ENCODE measurements around the gene LRFN4. TPM values are rescaled to one million over a fixed set of nuclear protein-coding genes. Genes with fewer than 3 reads are reported as not detected.

The LRFN4 gene
- total RNA-seq, 1 experiment from 2014 or later: 15.6 TPM

GRCh38 chr11:66858939-66859685 is 2.2 kb downstream of the LRFN4 start:
- H3K9me3 ChIP-seq (replicated peaks): no peaks in the 10 kb centered on the region
- no peak overlapping the region for H3K27ac ChIP-seq
- no peak for DNase-seq
- no peaks in the 10 kb centered on the region for H3K27me3 ChIP-seq
- H3K4me3 ChIP-seq: no peak overlapping the region
- peaks cover 2% of the 10 kb centered on the region; the same call in 1 of the 2 replicates for H3K36me3 ChIP-seq
- H3K4me1 ChIP-seq: peaks cover 11% of the 10 kb centered on the region

GRCh38 chr11:66859686-66860448 is 3.0 kb downstream of the LRFN4 start:
- peaks cover 2% of the 10 kb centered on the region; the same call in 1 of the 2 replicates for H3K36me3 ChIP-seq
- no peaks in the 10 kb centered on the region for H3K9me3 ChIP-seq (replicated peaks)
- peaks cover 4% of the 10 kb centered on the region for H3K4me1 ChIP-seq
- H3K27me3 ChIP-seq: no peaks in the 10 kb centered on the region
- H3K4me3 ChIP-seq: no peak overlapping the region
- no peak overlapping the region for H3K27ac ChIP-seq
- no peak for DNase-seq

GRCh38 chr11:66860449-66860831 is 3.6 kb downstream of the LRFN4 start:
- no peak for DNase-seq
- peaks cover 2% of the 10 kb centered on the region; the same call in 1 of the 2 replicates for H3K36me3 ChIP-seq
- H3K9me3 ChIP-seq (replicated peaks): no peaks in the 10 kb centered on the region
- no peaks in the 10 kb centered on the region for H3K27me3 ChIP-seq
- no peak overlapping the region for H3K4me3 ChIP-seq
- H3K4me1 ChIP-seq: no peaks in the 10 kb centered on the region; the same call in 1 of the 2 replicates
- H3K27ac ChIP-seq: no peak overlapping the region

- H3K9me3 ChIP-seq (replicated peaks): no peaks in the 10 kb centered on the region
- no peak overlapping the region for H3K27ac ChIP-seq
- no peak overlapping the region for H3K4me3 ChIP-seq
- peaks cover 2% of the 10 kb centered on the region; the same call in 1 of the 2 replicates for H3K36me3 ChIP-seq
- H3K27me3 ChIP-seq: no peaks in the 10 kb centered on the region
- no peak for DNase-seq
- H3K4me1 ChIP-seq: peaks cover 7% of the 10 kb centered on the region
Observed at GRCh38 chr11:66861038-66861773, 4.3 kb downstream of the LRFN4 start.

GRCh38 chr11:66861774-66862558 is 5.1 kb downstream of the LRFN4 start:
- Histone ChIP-seq H3K27me3 (no peaks in the 10 kb centered on the region), H3K9me3 (replicated peaks) (no peaks in the 10 kb centered on the region), H3K4me1 (peaks cover 15% of the 10 kb centered on the region), H3K36me3 (peaks cover 2% of the 10 kb centered on the region; the same call in 1 of the 2 replicates), H3K27ac (no peak overlapping the region), H3K4me3 (no peak overlapping the region)
- DNase-seq: no peak

GRCh38 chr11:66862559-66863037 is 5.7 kb downstream of the LRFN4 start:
- H3K9me3 ChIP-seq (replicated peaks): no peaks in the 10 kb centered on the region
- H3K36me3 ChIP-seq: peaks cover 2% of the 10 kb centered on the region; the same call in 1 of the 2 replicates
- H3K4me3 ChIP-seq: no peak overlapping the region
- DNase-seq: no peak
- no peak overlapping the region for H3K27ac ChIP-seq
- H3K4me1 ChIP-seq: peaks cover 20% of the 10 kb centered on the region
- no peaks in the 10 kb centered on the region for H3K27me3 ChIP-seq

GRCh38 chr11:66863428-66864125 is 6.7 kb downstream of the LRFN4 start:
- Histone ChIP-seq H3K27ac (no peak overlapping the region), H3K4me3 (no peak overlapping the region), H3K36me3 (peaks cover 2% of the 10 kb centered on the region; the same call in 1 of the 2 replicates), H3K4me1 (peaks cover 20% of the 10 kb centered on the region), H3K27me3 (no peaks in the 10 kb centered on the region), H3K9me3 (replicated peaks) (no peaks in the 10 kb centered on the region)
- DNase-seq: no peak

GRCh38 chr11:66864172-66864901 is 7.5 kb downstream of the LRFN4 start:
- Histone ChIP-seq H3K9me3 (replicated peaks) (no peaks in the 10 kb centered on the region), H3K36me3 (no peaks in the 10 kb centered on the region), H3K27ac (no peak overlapping the region), H3K4me1 (peaks cover 20% of the 10 kb centered on the region), H3K27me3 (no peaks in the 10 kb centered on the region), H3K4me3 (no peak overlapping the region)
- DNase-seq: no peak

GRCh38 chr11:66864924-66865697 is 8.2 kb downstream of the LRFN4 start:
- Histone ChIP-seq H3K4me3 (no peak overlapping the region), H3K27ac (no peak overlapping the region), H3K36me3 (no peaks in the 10 kb centered on the region), H3K27me3 (no peaks in the 10 kb centered on the region), H3K9me3 (replicated peaks) (no peaks in the 10 kb centered on the region), H3K4me1 (peaks cover 20% of the 10 kb centered on the region)
- no peak for DNase-seq

GRCh38 chr11:66866007-66866406 is 9.1 kb downstream of the LRFN4 start:
- no peaks in the 10 kb centered on the region for H3K9me3 ChIP-seq (replicated peaks)
- H3K27me3 ChIP-seq: no peaks in the 10 kb centered on the region
- peaks cover 20% of the 10 kb centered on the region for H3K4me1 ChIP-seq
- H3K4me3 ChIP-seq: no peak overlapping the region
- H3K36me3 ChIP-seq: no peaks in the 10 kb centered on the region
- no peak for DNase-seq
- H3K27ac ChIP-seq: peak overlapping the region; percentile 53

- H3K4me3 ChIP-seq: no peak overlapping the region
- no peaks in the 10 kb centered on the region for H3K36me3 ChIP-seq
- peaks cover 20% of the 10 kb centered on the region for H3K4me1 ChIP-seq
- DNase-seq: peak; percentile 86 to 90
- H3K27me3 ChIP-seq: no peaks in the 10 kb centered on the region
- no peaks in the 10 kb centered on the region for H3K9me3 ChIP-seq (replicated peaks)
- peak overlapping the region; percentile 53 for H3K27ac ChIP-seq
Observed at GRCh38 chr11:66866511-66866986, 9.7 kb downstream of the LRFN4 start.

- H3K36me3 ChIP-seq: no peaks in the 10 kb centered on the region
Observed at GRCh38 chr11:66867425-66868040, 10.7 kb downstream of the LRFN4 start.

More at GRCh38 chr11:66867425-66868040, 10.7 kb downstream of the LRFN4 start:
- Histone ChIP-seq H3K4me3 (no peak overlapping the region), H3K4me1 (peaks cover 20% of the 10 kb centered on the region), H3K9me3 (replicated peaks) (no peaks in the 10 kb centered on the region), H3K27me3 (no peaks in the 10 kb centered on the region), H3K27ac (no peak overlapping the region)
- DNase-seq: no peak

Data from SJCRH30 (cell line).